ENCODE measurements around the gene SLC6A3. TPM values are rescaled to one million over a fixed set of nuclear protein-coding genes. Genes with fewer than 3 reads are reported as not detected.

The SLC6A3 gene
- total and polyA plus RNA-seq, 4 donors: 0.95 to 12.0 (median 1.5) TPM

GRCh38 chr5:1411099-1411498 is 34.1 kb downstream of the SLC6A3 start:
- WGBS (ENCODE audit: insufficient coverage): 91% methylated on average over 22 of the region's 22 CpGs
- Histone ChIP-seq H3K9me3 (ENCODE audit: control insufficient read depth, insufficient read depth, low read length) (no peaks in the 10 kb centered on the region), H3K27me3 (ENCODE audit: control insufficient read depth, insufficient read depth, low read length) (peaks cover 8% of the 10 kb centered on the region), H3K4me3 (ENCODE audit: low read depth, low read length) (no peak overlapping the region), H3K27ac (ENCODE audit: low read depth, low read length) (no peak overlapping the region), H3K4me1 (ENCODE audit: control insufficient read depth, insufficient read depth, low read length) (no peaks in the 10 kb centered on the region), H3K36me3 (ENCODE audit: control insufficient read depth, insufficient read depth, low read length) (no peaks in the 10 kb centered on the region)
- DNase-seq (ENCODE audit: low read depth in 4 of 6, low spot score in 6 of 6): no peak

GRCh38 chr5:1410156-1411014 is 34.9 kb downstream of the SLC6A3 start:
- 86% methylated on average over 18 of the region's 21 CpGs for whole genome bisulfite sequencing (ENCODE audit: insufficient coverage)
- Histone ChIP-seq H3K4me1 (ENCODE audit: control insufficient read depth, insufficient read depth, low read length) (no peaks in the 10 kb centered on the region), H3K27me3 (ENCODE audit: control insufficient read depth, insufficient read depth, low read length) (peaks cover 6% of the 10 kb centered on the region), H3K27ac (ENCODE audit: low read depth, low read length) (no peak overlapping the region), H3K4me3 (ENCODE audit: low read depth, low read length) (no peak overlapping the region), H3K36me3 (ENCODE audit: control insufficient read depth, insufficient read depth, low read length) (no peaks in the 10 kb centered on the region), H3K9me3 (ENCODE audit: control insufficient read depth, insufficient read depth, low read length) (no peaks in the 10 kb centered on the region)
- DNase-seq (ENCODE audit: low read depth in 4 of 6, low spot score in 6 of 6): no peak

- no peak overlapping the region for H3K27ac ChIP-seq (ENCODE audit: low read depth, low read length)
- no peak for DNase-seq (ENCODE audit: low read depth in 4 of 6, low spot score in 6 of 6)
- 76% methylated on average over 30 of the region's 33 CpGs for WGBS (ENCODE audit: insufficient coverage)
Measured at GRCh38 chr5:1409381-1410110, 35.7 kb downstream of the SLC6A3 start.

GRCh38 chr5:1406681-1407640 is 38.3 kb downstream of the SLC6A3 start:
- no peak overlapping the region for H3K27ac ChIP-seq (ENCODE audit: low read depth, low read length)
- H3K27me3 ChIP-seq (ENCODE audit: control insufficient read depth, insufficient read depth, low read length): peaks cover 4% of the 10 kb centered on the region
- no peak overlapping the region for H3K4me3 ChIP-seq (ENCODE audit: low read depth, low read length)
- H3K4me1 ChIP-seq (ENCODE audit: control insufficient read depth, insufficient read depth, low read length): no peaks in the 10 kb centered on the region
- DNase-seq (ENCODE audit: low read depth in 4 of 6, low spot score in 6 of 6): no peak
- 69% methylated on average over 27 of the region's 35 CpGs for WGBS (ENCODE audit: insufficient coverage)
- no peaks in the 10 kb centered on the region for H3K9me3 ChIP-seq (ENCODE audit: control insufficient read depth, insufficient read depth, low read length)
- no peaks in the 10 kb centered on the region for H3K36me3 ChIP-seq (ENCODE audit: control insufficient read depth, insufficient read depth, low read length)

More at GRCh38 chr5:1409381-1410110, 35.7 kb downstream of the SLC6A3 start:
- no peaks in the 10 kb centered on the region for H3K4me1 ChIP-seq (ENCODE audit: control insufficient read depth, insufficient read depth, low read length)
- H3K27me3 ChIP-seq (ENCODE audit: control insufficient read depth, insufficient read depth, low read length): peaks cover 6% of the 10 kb centered on the region
- H3K36me3 ChIP-seq (ENCODE audit: control insufficient read depth, insufficient read depth, low read length): no peaks in the 10 kb centered on the region
- no peak overlapping the region for H3K4me3 ChIP-seq (ENCODE audit: low read depth, low read length)
- H3K9me3 ChIP-seq (ENCODE audit: control insufficient read depth, insufficient read depth, low read length): no peaks in the 10 kb centered on the region

GRCh38 chr5:1405539-1406530 is 39.4 kb downstream of the SLC6A3 start:
- Histone ChIP-seq H3K4me3 (ENCODE audit: low read depth, low read length) (no peak overlapping the region), H3K9me3 (ENCODE audit: control insufficient read depth, insufficient read depth, low read length) (no peaks in the 10 kb centered on the region), H3K27ac (ENCODE audit: low read depth, low read length) (no peak overlapping the region), H3K36me3 (ENCODE audit: control insufficient read depth, insufficient read depth, low read length) (no peaks in the 10 kb centered on the region), H3K27me3 (ENCODE audit: control insufficient read depth, insufficient read depth, low read length) (peaks cover 4% of the 10 kb centered on the region), H3K4me1 (ENCODE audit: control insufficient read depth, insufficient read depth, low read length) (no peaks in the 10 kb centered on the region)
- DNase-seq (ENCODE audit: low read depth in 4 of 6, low spot score in 6 of 6): no peak
- WGBS (ENCODE audit: insufficient coverage): 82% methylated on average over 31 of the region's 40 CpGs

- WGBS (ENCODE audit: insufficient coverage): 79% methylated on average over 19 of the region's 19 CpGs
- H3K9me3 ChIP-seq (ENCODE audit: control insufficient read depth, insufficient read depth, low read length): no peaks in the 10 kb centered on the region
- H3K27me3 ChIP-seq (ENCODE audit: control insufficient read depth, insufficient read depth, low read length): peaks cover 4% of the 10 kb centered on the region
- H3K4me3 ChIP-seq (ENCODE audit: low read depth, low read length): no peak overlapping the region
- DNase-seq (ENCODE audit: low read depth in 4 of 6, low spot score in 6 of 6): no peak
- no peak overlapping the region for H3K27ac ChIP-seq (ENCODE audit: low read depth, low read length)
- no peaks in the 10 kb centered on the region for H3K4me1 ChIP-seq (ENCODE audit: control insufficient read depth, insufficient read depth, low read length)
- no peaks in the 10 kb centered on the region for H3K36me3 ChIP-seq (ENCODE audit: control insufficient read depth, insufficient read depth, low read length)
Measured at GRCh38 chr5:1405121-1405520, 40.1 kb downstream of the SLC6A3 start.

GRCh38 chr5:1404062-1404461 is 41.2 kb downstream of the SLC6A3 start:
- WGBS (ENCODE audit: insufficient coverage): 69% methylated on average over 9 of the region's 12 CpGs
- Histone ChIP-seq H3K4me3 (ENCODE audit: low read depth, low read length) (no peak overlapping the region), H3K36me3 (ENCODE audit: control insufficient read depth, insufficient read depth, low read length) (no peaks in the 10 kb centered on the region), H3K27me3 (ENCODE audit: control insufficient read depth, insufficient read depth, low read length) (no peaks in the 10 kb centered on the region), H3K9me3 (ENCODE audit: control insufficient read depth, insufficient read depth, low read length) (no peaks in the 10 kb centered on the region), H3K27ac (ENCODE audit: low read depth, low read length) (no peak overlapping the region), H3K4me1 (ENCODE audit: control insufficient read depth, insufficient read depth, low read length) (no peaks in the 10 kb centered on the region)
- no peak for DNase-seq (ENCODE audit: low read depth in 4 of 6, low spot score in 6 of 6)

GRCh38 chr5:1402611-1403255 is 42.5 kb downstream of the SLC6A3 start:
- no peaks in the 10 kb centered on the region for H3K27me3 ChIP-seq (ENCODE audit: control insufficient read depth, insufficient read depth, low read length)
- DNase-seq (ENCODE audit: low read depth in 4 of 6, low spot score in 6 of 6): no peak
- no peak overlapping the region for H3K4me3 ChIP-seq (ENCODE audit: low read depth, low read length)
- no peaks in the 10 kb centered on the region for H3K9me3 ChIP-seq (ENCODE audit: control insufficient read depth, insufficient read depth, low read length)
- no peak overlapping the region for H3K27ac ChIP-seq (ENCODE audit: low read depth, low read length)
- WGBS (ENCODE audit: insufficient coverage): 93% methylated on average over 24 of the region's 24 CpGs
- no peaks in the 10 kb centered on the region for H3K36me3 ChIP-seq (ENCODE audit: control insufficient read depth, insufficient read depth, low read length)
- no peaks in the 10 kb centered on the region for H3K4me1 ChIP-seq (ENCODE audit: control insufficient read depth, insufficient read depth, low read length)
